Glutamatergic neuron (in vitro differentiated cells): ENCODE results near the gene SNX20. TPM values are rescaled to one million over a fixed set of nuclear protein-coding genes. Genes with fewer than 3 reads are reported as not detected.

Experiments
- DNase-seq: peaks from one replicate; pipeline ENCODE4 v3.0.0; 2022
- H3K27ac Mint-ChIP-seq: one replicate; pipeline ENCODE4 v1.8.0; 2020; ENCODE audit warnings: mild to moderate bottlenecking, mixed read lengths, inconsistent platforms; ENCODE audit not compliant: unreplicated experiment
- H3K27me3 Mint-ChIP-seq: one replicate; pipeline ENCODE4 v1.8.0; 2020; ENCODE audit warnings: mild to moderate bottlenecking, moderate library complexity, mixed read lengths, inconsistent platforms; ENCODE audit not compliant: unreplicated experiment
- H3K36me3 Mint-ChIP-seq: one replicate; pipeline ENCODE4 v1.8.0; 2020; ENCODE audit warnings: mild to moderate bottlenecking, mixed read lengths, inconsistent platforms; ENCODE audit not compliant: unreplicated experiment
- H3K4me1 Mint-ChIP-seq: one replicate; pipeline ENCODE4 v1.8.0; 2020; ENCODE audit warnings: mild to moderate bottlenecking, low read depth, mixed read lengths, inconsistent platforms; ENCODE audit not compliant: unreplicated experiment
- H3K4me3 Mint-ChIP-seq: one replicate; pipeline ENCODE4 v1.8.0; 2020; ENCODE audit warnings: mild to moderate bottlenecking, mixed read lengths, inconsistent platforms; ENCODE audit not compliant: unreplicated experiment
- H3K9me3 Mint-ChIP-seq: one replicate; pipeline ENCODE4 v1.8.0; 2020; ENCODE audit warnings: mild to moderate bottlenecking, moderate library complexity, mixed read lengths, inconsistent platforms; ENCODE audit not compliant: unreplicated experiment
- CTCF ChIP-seq: fragments of 200-600 bp; sonication (generic); IDR thresholded peaks from one replicate; pipeline ENCODE4 v1.5.0; 2021; ENCODE audit not compliant: partially characterized antibody, unreplicated experiment
- total RNA-seq: library from RNA; stranded (reverse); fragmentation: NEBNext Ultra II Directional; extraction: Animal tissue kit (Norgen Biotek cat#: 25700); gene quantifications from one replicate; pipeline ENCODE4 v1.2.1, GENCODE V29; 2021; ENCODE audit not compliant: unreplicated experiment

The SNX20 gene
- total RNA-seq, 1 donor from 2014 or later = not detected

- TF ChIP-seq CTCF = no peak
- Mint-ChIP-seq H3K4me3 (no peak overlapping the region), H3K27ac (no peak overlapping the region), H3K4me1 (no peaks in the 10 kb centered on the region), H3K36me3 (peaks cover 8% of the 10 kb centered on the region), H3K9me3 (no peaks in the 10 kb centered on the region), H3K27me3 (peaks cover 3% of the 10 kb centered on the region)
- DNase-seq = no peak
These were observed 40.7 kb upstream of the SNX20 start for GRCh38 chr16:50721549-50722404.

- H3K27ac Mint-ChIP-seq = no peak overlapping the region
- no peak for DNase-seq
These were observed 38.6 kb upstream of the SNX20 start for GRCh38 chr16:50719401-50720337.

GRCh38 chr16:50718761-50719400 is 37.8 kb upstream of the SNX20 start:
- peaks cover 3% of the 10 kb centered on the region for H3K27me3 Mint-ChIP-seq
- no peaks in the 10 kb centered on the region for H3K4me1 Mint-ChIP-seq
- no peak for DNase-seq
- H3K27ac Mint-ChIP-seq = no peak overlapping the region
- no peak overlapping the region for H3K4me3 Mint-ChIP-seq
- H3K36me3 Mint-ChIP-seq = peaks cover 3% of the 10 kb centered on the region
- no peaks in the 10 kb centered on the region for H3K9me3 Mint-ChIP-seq
- no peak for TF ChIP-seq CTCF

More at GRCh38 chr16:50719401-50720337, 38.6 kb upstream of the SNX20 start:
- Mint-ChIP-seq H3K4me1 (no peaks in the 10 kb centered on the region), H3K4me3 (no peak overlapping the region), H3K36me3 (peaks cover 8% of the 10 kb centered on the region), H3K9me3 (no peaks in the 10 kb centered on the region), H3K27me3 (peaks cover 3% of the 10 kb centered on the region)
- no peak for TF ChIP-seq CTCF

- H3K27ac Mint-ChIP-seq = no peak overlapping the region
- peaks cover 2% of the 10 kb centered on the region for H3K27me3 Mint-ChIP-seq
These were observed 37.1 kb upstream of the SNX20 start for GRCh38 chr16:50718061-50718760.

More at GRCh38 chr16:50718061-50718760, 37.1 kb upstream of the SNX20 start:
- H3K9me3 Mint-ChIP-seq = no peaks in the 10 kb centered on the region
- no peaks in the 10 kb centered on the region for H3K4me1 Mint-ChIP-seq
- H3K4me3 Mint-ChIP-seq = no peak overlapping the region
- no peak for DNase-seq
- no peak for TF ChIP-seq CTCF
- peaks cover 3% of the 10 kb centered on the region for H3K36me3 Mint-ChIP-seq
